ENCODE results near the gene DCAF15.

DCAF15 gene

GRCh38 chr19:13942023-13942684, 10.2 kb upstream of the DCAF15 start:
- no peak overlapping the region for H3K4me3 ChIP-seq (ENCODE audit: low read length)
- H3K9ac ChIP-seq (ENCODE audit: low read length): no peak overlapping the region
- no peaks in the 10 kb centered on the region for H3K79me2 ChIP-seq (ENCODE audit: low read length)
- no peaks in the 10 kb centered on the region for H3K27me3 ChIP-seq (ENCODE audit: low read depth, low read length)
- no peak overlapping the region for H2AFZ ChIP-seq (ENCODE audit: low read depth, low read length)
- no peaks in the 10 kb centered on the region for H3K36me3 ChIP-seq (replicated peaks; ENCODE audit: low read depth, low read length)
- H3K4me2 ChIP-seq (ENCODE audit: low read length): no peak overlapping the region
- H3K27ac ChIP-seq (ENCODE audit: low read length): no peak overlapping the region
- no peaks in the 10 kb centered on the region for H3K9me3 ChIP-seq (ENCODE audit: insufficient read depth, low read length)
- no peak for TF ChIP-seq EZH2phosphoT487 (IDR thresholded peaks at IDR 0.05; ENCODE audit: low read depth)
- no peaks in the 10 kb centered on the region for H3K4me1 ChIP-seq (ENCODE audit: low read length)
- no peaks in the 10 kb centered on the region for H4K20me1 ChIP-seq (ENCODE audit: insufficient read depth, low read length)

GRCh38 chr19:13946414-13946813, 5.9 kb upstream of the DCAF15 start:
- no peak overlapping the region for H3K9ac ChIP-seq (ENCODE audit: low read length)
- no peak overlapping the region for H3K4me3 ChIP-seq (ENCODE audit: low read length)
- H3K27me3 ChIP-seq (ENCODE audit: low read depth, low read length): no peaks in the 10 kb centered on the region
- H3K27ac ChIP-seq (ENCODE audit: low read length): no peak overlapping the region
- no peak for TF ChIP-seq EZH2phosphoT487 (IDR thresholded peaks at IDR 0.05; ENCODE audit: low read depth)
- TF ChIP-seq CTCF (IDR thresholded peaks at IDR 0.05; ENCODE audit: low read depth, low read length): no peak
- no peaks in the 10 kb centered on the region for H3K4me1 ChIP-seq (ENCODE audit: low read length)
- H2AFZ ChIP-seq (ENCODE audit: low read depth, low read length): no peak overlapping the region
- no peaks in the 10 kb centered on the region for H3K9me3 ChIP-seq (ENCODE audit: insufficient read depth, low read length)
- no peak overlapping the region for H3K4me2 ChIP-seq (ENCODE audit: low read length)
- H3K36me3 ChIP-seq (replicated peaks; ENCODE audit: low read depth, low read length): no peaks in the 10 kb centered on the region
- H3K79me2 ChIP-seq (ENCODE audit: low read length): no peaks in the 10 kb centered on the region
- no peaks in the 10 kb centered on the region for H4K20me1 ChIP-seq (ENCODE audit: insufficient read depth, low read length)

GRCh38 chr19:13951043-13951442, 1.3 kb upstream of the DCAF15 start:
- Histone ChIP-seq H3K79me2 (ENCODE audit: low read length) (peaks cover 17% of the 10 kb centered on the region), H4K20me1 (ENCODE audit: insufficient read depth, low read length) (peaks cover 10% of the 10 kb centered on the region), H3K9me3 (ENCODE audit: insufficient read depth, low read length) (no peaks in the 10 kb centered on the region), H3K4me3 (ENCODE audit: low read length) (no peak overlapping the region), H2AFZ (ENCODE audit: low read depth, low read length) (no peak overlapping the region), H3K36me3 (replicated peaks; ENCODE audit: low read depth, low read length) (peaks cover 11% of the 10 kb centered on the region), H3K27ac (ENCODE audit: low read length) (no peak overlapping the region), H3K4me2 (ENCODE audit: low read length) (no peak overlapping the region), H3K27me3 (ENCODE audit: low read depth, low read length) (no peaks in the 10 kb centered on the region), H3K9ac (ENCODE audit: low read length) (no peak overlapping the region), H3K4me1 (ENCODE audit: low read length) (peaks cover 12% of the 10 kb centered on the region)
- TF ChIP-seq EZH2phosphoT487 (IDR thresholded peaks at IDR 0.05; ENCODE audit: low read depth) (no peak), CTCF (IDR thresholded peaks at IDR 0.05; ENCODE audit: low read depth, low read length) (no peak)

- H3K36me3 ChIP-seq (replicated peaks; ENCODE audit: low read depth, low read length): peaks cover 17% of the 10 kb centered on the region
- peak overlapping the region; percentile 21; the same call in 1 of the 2 replicates for H3K9ac ChIP-seq (ENCODE audit: low read length)
- H3K4me3 ChIP-seq (ENCODE audit: low read length): peak overlapping the region; percentile 83
- peaks cover 12% of the 10 kb centered on the region for H3K4me1 ChIP-seq (ENCODE audit: low read length)
- H3K27me3 ChIP-seq (ENCODE audit: low read depth, low read length): no peaks in the 10 kb centered on the region
- H4K20me1 ChIP-seq (ENCODE audit: insufficient read depth, low read length): peaks cover 10% of the 10 kb centered on the region
- H3K79me2 ChIP-seq (ENCODE audit: low read length): peaks cover 17% of the 10 kb centered on the region
- H3K4me2 ChIP-seq (ENCODE audit: low read length): peak overlapping the region; percentile 73
- TF ChIP-seq EZH2phosphoT487 (IDR thresholded peaks at IDR 0.05; ENCODE audit: low read depth) (no peak), CTCF (IDR thresholded peaks at IDR 0.05; ENCODE audit: low read depth, low read length) (no peak)
- H2AFZ ChIP-seq (ENCODE audit: low read depth, low read length): peak overlapping the region; percentile 96
- H3K9me3 ChIP-seq (ENCODE audit: insufficient read depth, low read length): no peaks in the 10 kb centered on the region
- H3K27ac ChIP-seq (ENCODE audit: low read length): no peak overlapping the region
Observed at GRCh38 chr19:13951799-13952153, 533 bp upstream of the DCAF15 start.

All from OCI-LY3 (cell line).